Sigmoid colon (tissue), 7 donors: ENCODE measurements around the gene NPTN. TPM values are rescaled to one million over a fixed set of nuclear protein-coding genes. Genes with fewer than 3 reads are reported as not detected.
A peak's percentile ranks its signal among the peaks of the same experiment; 100 is the strongest.

Experiments
- DNase-seq: peaks from one replicate; pipeline ENCODE4 v3.0.0-alpha.2; 2019
- H3K27ac ChIP-seq, 4 donors: fragments of 200-600 bp; sonication (generic); one replicate each; pipeline ENCODE4 v1.5.1; 2016 to 2019; ENCODE audit warnings: mild to moderate bottlenecking in 1 of 4
- H3K27me3 ChIP-seq, 3 donors: fragments of 200-600 bp; sonication (generic); one replicate each; pipeline ENCODE4 v1.5.1; 2019; ENCODE audit warnings: mild to moderate bottlenecking in 1 of 3
- H3K36me3 ChIP-seq, 4 donors: fragments of 200-600 bp; sonication (generic); one replicate each; pipeline ENCODE4 v1.5.1; 2016 to 2019
- H3K4me1 ChIP-seq, 4 donors: fragments of 200-600 bp; sonication (generic); one replicate each; pipeline ENCODE4 v1.5.1; 2017 to 2019
- H3K4me3 ChIP-seq, 4 donors: fragments of 200-600 bp; sonication (generic); one replicate each; pipeline ENCODE4 v1.5.1; 2017 to 2019; ENCODE audit warnings: mild to moderate bottlenecking in 2 of 4, moderate library complexity in 1 of 4
- H3K9me3 ChIP-seq, 4 donors: fragments of 200-600 bp in 3 of 4; sonication (generic) in 3 of 4; one replicate each; pipeline versions ENCODE4 v1.5.1 to v1.6.1; 2013 to 2019
- CTCF ChIP-seq, 4 experiments: fragments of 450-650 bp in 3 of 4; fragments of 200-600 bp in 1 of 4; IDR thresholded peaks; one replicate each; pipeline ENCODE4 v1.5.1; 2016 to 2019; ENCODE audit warnings: antibody characterized with exemption in 4 of 4, mild to moderate bottlenecking in 3 of 4, moderate library complexity in 2 of 4
- EP300 ChIP-seq, 4 donors: sonication (generic); formaldehyde crosslinking; IDR thresholded peaks; one replicate each; pipeline ENCODE4 v1.6.1; 2017; ENCODE audit warnings: antibody characterized with exemption in 4 of 4
- POLR2A ChIP-seq, 2 donors: fragments of 450-650 bp; IDR thresholded peaks; one replicate each; pipeline ENCODE4 v1.6.1; 2016; ENCODE audit warnings: antibody characterized with exemption in 2 of 2, mild to moderate bottlenecking in 2 of 2, moderate library complexity in 2 of 2
- POLR2AphosphoS5 ChIP-seq, 4 donors: sonication (generic); formaldehyde crosslinking; IDR thresholded peaks; one replicate each; pipeline ENCODE4 v1.6.1; 2017; ENCODE audit warnings: antibody characterized with exemption in 4 of 4
- WGBS, 2 donors: extraction: QIAGEN DNeasy Blood & Tissue Kit; methylation state at CpG; one replicate each; pipeline ENCODE4 v1.1.7; 2013; 5-methylcytosine and 5-hydroxymethylcytosine counted together
- intact Hi-C: fragments of 100-400 bp; cut with DNase I; formaldehyde crosslinking; loops from one replicate; pipeline ENCODE4 v1.15.1; 2023
- polyA plus RNA-seq, 3 donors: library from polyadenylated mRNA; stranded (reverse); fragments of 200-250 nt; gene quantifications; one replicate each; pipeline ENCODE4 v1.2.3, GENCODE V29; 2013
- total RNA-seq, 4 donors: library from RNA; depleted of rRNA; stranded (reverse); fragments of >200 nt; gene quantifications; one replicate each; pipeline ENCODE4 v1.1.0, GENCODE V29; 2016
- donor health status: healthy with polysubstance abuse.
- donor health status: Bipolar disorder and iron deficiency.
- donor health status: healthy.

NPTN gene
- total and polyA plus RNA-seq, 7 donors = 40.8 to 320 (median 216) TPM

DNA sequence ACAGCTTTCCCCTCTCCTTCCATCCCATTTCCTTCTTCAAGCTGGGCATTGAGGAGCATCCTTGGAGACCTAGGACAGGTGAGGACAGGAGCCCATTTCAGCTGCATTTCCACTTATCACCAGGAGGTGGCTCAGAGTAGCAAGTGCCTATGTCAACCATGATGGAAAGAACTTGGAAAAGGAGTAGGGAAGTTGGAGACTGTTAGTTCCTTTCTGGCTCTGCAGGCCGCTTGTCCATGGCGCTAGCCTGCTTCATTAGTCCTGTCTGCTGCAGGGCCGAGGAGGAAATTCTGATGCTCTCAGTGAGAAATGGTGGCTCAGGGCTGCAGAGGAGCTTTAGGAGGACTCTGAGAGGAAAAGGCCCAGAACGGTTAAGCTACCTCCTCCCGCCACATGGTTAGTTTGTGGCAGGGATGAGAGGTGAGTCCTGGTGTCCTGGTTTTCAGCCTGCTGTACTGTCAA lies 44.0 kb upstream of the NPTN start:
- intact Hi-C loops = loop anchor here (1.0 kb wide), 1 partner anchor 23 kb away; no protein-coding TSS in a partner anchor
- Histone ChIP-seq H3K9me3 (no peaks in the 10 kb centered on the region), H3K27me3 (peaks cover 0 to 12% (median 0%) of the 10 kb centered on the region in 3 donors), H3K4me1 (peaks cover 0 to 6% (median 4%) of the 10 kb centered on the region in 4 donors), H3K4me3 (no peak overlapping the region), H3K36me3 (no peaks in the 10 kb centered on the region), H3K27ac (peak overlapping the region in 1 of 4 donors; percentile 40)
- 39 to 61% methylated on average over 5 of the region's 5 CpGs for WGBS, 2 donors
- TF ChIP-seq CTCF (IDR thresholded peaks at IDR 0.05) (peak; percentile 86 to 97 (median 95)), POLR2A (IDR thresholded peaks at IDR 0.05) (no peak)
- peak; percentile 85 for DNase-seq

DNA sequence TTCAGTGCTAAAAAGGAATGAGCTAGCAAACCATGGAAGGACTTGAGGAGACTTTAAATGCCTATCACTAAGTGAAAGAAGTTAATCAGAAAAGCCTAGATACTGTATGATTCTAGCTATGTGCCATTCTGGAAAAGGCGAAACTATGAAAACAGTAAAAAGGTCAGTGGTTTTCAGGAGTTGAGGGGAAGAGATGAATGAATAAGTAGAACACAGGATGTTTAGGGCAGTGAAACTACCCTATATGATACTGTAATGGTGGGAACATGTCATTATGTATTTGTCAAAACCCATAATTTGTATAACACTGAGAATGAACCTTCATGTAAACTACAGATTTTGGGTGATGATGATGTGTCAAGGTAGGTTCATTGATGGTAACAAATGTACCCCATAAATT lies 41.4 kb upstream of the NPTN start:
- H3K9me3 ChIP-seq = no peaks in the 10 kb centered on the region
- peaks cover 0 to 6% (median 4%) of the 10 kb centered on the region in 4 donors for H3K4me1 ChIP-seq
- peaks cover 0 to 14% (median 0%) of the 10 kb centered on the region in 3 donors for H3K27me3 ChIP-seq
- intact Hi-C loops = no loop called here
- no peak for DNase-seq
- H3K27ac ChIP-seq = no peak overlapping the region
- no peak overlapping the region for H3K4me3 ChIP-seq
- WGBS, 2 donors = 96% methylated on average over 1 of the region's 1 CpG
- no peaks in the 10 kb centered on the region for H3K36me3 ChIP-seq
- TF ChIP-seq POLR2AphosphoS5 (IDR thresholded peaks at IDR 0.05) = no peak
- no peak for TF ChIP-seq POLR2A (IDR thresholded peaks at IDR 0.05)
- TF ChIP-seq EP300 (IDR thresholded peaks at IDR 0.05) = no peak
- no peak for TF ChIP-seq CTCF (IDR thresholded peaks at IDR 0.05)

- Histone ChIP-seq H3K9me3 (no peaks in the 10 kb centered on the region), H3K4me3 (no peak overlapping the region), H3K27me3 (no peaks in the 10 kb centered on the region), H3K36me3 (no peaks in the 10 kb centered on the region), H3K27ac (no peak overlapping the region), H3K4me1 (no peaks in the 10 kb centered on the region)
- TF ChIP-seq CTCF (IDR thresholded peaks at IDR 0.05) = no peak
- TF ChIP-seq EP300 (IDR thresholded peaks at IDR 0.05) = no peak
- TF ChIP-seq POLR2A (IDR thresholded peaks at IDR 0.05) = no peak
- no peak for TF ChIP-seq POLR2AphosphoS5 (IDR thresholded peaks at IDR 0.05)
- intact Hi-C loops = no loop called here
- no peak for DNase-seq
These were observed 27.3 kb upstream of the NPTN start for GRCh38 chr15:73660455-73660854.

DNA sequence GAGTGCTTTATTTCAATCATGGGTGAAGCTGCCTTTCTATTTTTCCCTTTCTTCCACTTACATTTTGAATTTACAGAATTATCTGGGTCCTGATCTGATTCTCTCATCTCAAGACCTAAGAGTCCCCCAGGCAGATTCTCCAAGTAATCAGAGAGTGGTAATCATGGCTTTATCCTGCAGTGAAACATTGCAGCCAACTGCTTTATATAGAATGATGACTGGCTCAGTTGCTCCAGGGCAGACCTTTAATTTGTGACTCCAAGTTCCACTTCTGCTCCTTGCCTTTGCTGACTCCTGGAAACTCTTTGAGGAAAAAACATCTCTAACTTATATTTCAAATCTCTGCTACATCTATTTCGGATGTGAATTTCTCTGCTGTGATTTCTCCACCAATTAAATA lies 25.5 kb upstream of the NPTN start:
- WGBS, 2 donors = 90 to 95% methylated on average over 1 of the region's 1 CpG
- no peak for DNase-seq
- intact Hi-C loops = no loop called here
- Histone ChIP-seq H3K27me3 (no peaks in the 10 kb centered on the region), H3K4me3 (no peak overlapping the region), H3K9me3 (no peaks in the 10 kb centered on the region), H3K4me1 (no peaks in the 10 kb centered on the region), H3K36me3 (no peaks in the 10 kb centered on the region), H3K27ac (no peak overlapping the region)
- no peak for TF ChIP-seq POLR2AphosphoS5 (IDR thresholded peaks at IDR 0.05)
- no peak for TF ChIP-seq EP300 (IDR thresholded peaks at IDR 0.05)
- no peak for TF ChIP-seq POLR2A (IDR thresholded peaks at IDR 0.05)
- no peak for TF ChIP-seq CTCF (IDR thresholded peaks at IDR 0.05)

- intact Hi-C loops = no loop called here
- Histone ChIP-seq H3K4me3 (no peak overlapping the region), H3K36me3 (no peaks in the 10 kb centered on the region), H3K27me3 (no peaks in the 10 kb centered on the region), H3K9me3 (no peaks in the 10 kb centered on the region), H3K4me1 (no peaks in the 10 kb centered on the region), H3K27ac (no peak overlapping the region)
- DNase-seq = no peak
- no peak for TF ChIP-seq EP300 (IDR thresholded peaks at IDR 0.05)
- no peak for TF ChIP-seq POLR2AphosphoS5 (IDR thresholded peaks at IDR 0.05)
- no peak for TF ChIP-seq CTCF (IDR thresholded peaks at IDR 0.05)
- no peak for TF ChIP-seq POLR2A (IDR thresholded peaks at IDR 0.05)
- WGBS, 2 donors = 91 to 94% methylated on average over 2 of the region's 2 CpGs
These were observed 22.5 kb upstream of the NPTN start for GRCh38 chr15:73655724-73656123.
